Measurements from ENCODE around the gene OR2A2.

DNA sequence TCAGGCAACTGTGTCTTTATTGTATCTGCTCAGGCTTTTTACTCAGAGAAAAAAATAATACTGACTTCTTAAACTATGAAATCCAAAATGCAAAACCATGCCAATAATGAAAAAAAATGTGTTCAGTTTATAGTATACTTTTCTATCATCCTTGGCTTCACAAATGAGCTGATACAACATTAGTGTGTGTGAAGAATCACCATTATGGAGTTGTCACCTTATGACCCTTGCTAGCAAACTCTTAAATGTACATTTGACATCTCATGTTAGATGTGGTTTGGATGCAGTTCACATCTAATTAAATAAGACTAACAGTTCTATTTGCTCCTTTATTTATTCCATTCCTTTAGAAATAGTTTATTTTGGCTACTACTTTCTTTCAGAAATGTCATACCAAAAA, 4.2 kb upstream of the OR2A2 start:
- no peak for TF ChIP-seq CTCF (IDR thresholded peaks at IDR 0.05)
- TF ChIP-seq POLR2A (IDR thresholded peaks at IDR 0.05): no peak
